ENCODE results near the gene SNX17. TPM values are rescaled to one million over a fixed set of nuclear protein-coding genes. Genes with fewer than 3 reads are reported as not detected.

SNX17 gene
- total RNA-seq, 1 experiment from 2014 or later, result 90.5 TPM

DNA sequence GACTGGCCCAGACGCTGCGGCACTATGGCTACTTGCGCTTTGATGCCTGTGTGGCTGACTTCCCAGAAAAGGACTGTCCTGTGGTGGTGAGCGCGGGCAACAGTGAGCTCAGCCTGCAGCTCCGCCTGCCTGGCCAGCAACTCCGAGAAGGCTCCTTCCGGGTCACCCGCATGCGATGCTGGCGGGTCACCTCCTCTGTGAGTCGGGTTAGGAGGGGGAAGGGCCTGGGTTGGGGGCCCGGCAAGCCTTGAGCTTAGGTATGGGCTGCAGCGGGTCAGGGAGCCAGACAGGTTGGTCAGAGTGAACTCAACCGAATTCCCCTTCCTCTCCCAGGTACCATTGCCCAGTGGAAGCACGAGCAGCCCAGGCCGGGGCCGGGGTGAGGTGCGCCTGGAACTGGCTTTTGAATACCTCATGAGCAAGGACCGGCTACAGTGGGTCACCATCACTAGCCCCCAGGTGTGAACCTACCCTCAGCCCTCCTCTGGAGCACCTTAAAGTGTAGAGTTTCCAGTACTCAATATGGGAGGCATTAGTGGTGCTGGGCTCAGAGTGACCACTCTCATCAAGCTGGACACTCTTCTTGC lies 5.2 kb downstream of the SNX17 start:
- ChIA-PET POLR2A (no interaction called here), CTCF (no interaction called here), RAD21 (ENCODE audit: low non-redundant PET in 1 of 2, low total read pairs in 2 of 2, uncharacterized antibody in 2 of 2, unreplicated experiment in 2 of 2) (no interaction called here)
- H3K9me2 ChIP-seq (ENCODE audit: insufficient read depth), result no peaks in the 10 kb centered on the region
- peaks cover 44% of the 10 kb centered on the region for H3K79me2 ChIP-seq (ENCODE audit: insufficient read depth, low read length)
- DNase-seq (ENCODE audit: low read depth, low spot score) (no peak), ATAC-seq (no peak)
- H3K9me3 ChIP-seq (ENCODE audit: control insufficient read depth in 1 of 2, insufficient read depth in 1 of 2, low read depth in 1 of 2, low read length in 2 of 2), result no peaks in the 10 kb centered on the region
- peaks cover 19 to 45% of the 10 kb centered on the region in 2 experiments; a peak in 3 of 4 replicates for H3K36me3 ChIP-seq (ENCODE audit: control insufficient read depth in 1 of 2, insufficient read depth in 2 of 2, low read length in 2 of 2)
- no peak overlapping the region for H3K27ac ChIP-seq (ENCODE audit: low read depth, low read length)
- H3K9ac ChIP-seq (ENCODE audit: low read length), result no peak overlapping the region
- H2AFZ ChIP-seq (ENCODE audit: low read depth, low read length, poor library complexity, severe bottlenecking), result no peak overlapping the region
- TF ChIP-seq EZH2phosphoT487 (IDR thresholded peaks at IDR 0.05; ENCODE audit: borderline replicate concordance) (no peak), RAD21 (IDR thresholded peaks at IDR 0.05; ENCODE audit: low read depth) (no peak), POLR2A (IDR thresholded peaks at IDR 0.05; ENCODE audit: borderline replicate concordance, extremely low read depth, insufficient read depth, insufficient read length) (no peak)
- no peaks in the 10 kb centered on the region for H4K20me1 ChIP-seq (ENCODE audit: insufficient read depth)
- no peaks in the 10 kb centered on the region for H3K27me3 ChIP-seq (ENCODE audit: insufficient read depth, low read length)
- BruUV-seq (replicated peaks), result no TSS peak
- H3K4me1 ChIP-seq (ENCODE audit: control insufficient read depth in 1 of 2, insufficient read depth in 2 of 2, low read length in 2 of 2), result peaks cover 7 to 34% of the 10 kb centered on the region in 2 experiments; a peak in 3 of 4 replicates
- intact Hi-C loops (cut with micrococcal nuclease), result no loop called here
- no peak overlapping the region for H3K4me2 ChIP-seq (ENCODE audit: low read length)
- no peak overlapping the region for H3K4me3 ChIP-seq (replicated peaks in 1 of 2; ENCODE audit: low read depth in 1 of 2, low read length in 2 of 2)

DNA sequence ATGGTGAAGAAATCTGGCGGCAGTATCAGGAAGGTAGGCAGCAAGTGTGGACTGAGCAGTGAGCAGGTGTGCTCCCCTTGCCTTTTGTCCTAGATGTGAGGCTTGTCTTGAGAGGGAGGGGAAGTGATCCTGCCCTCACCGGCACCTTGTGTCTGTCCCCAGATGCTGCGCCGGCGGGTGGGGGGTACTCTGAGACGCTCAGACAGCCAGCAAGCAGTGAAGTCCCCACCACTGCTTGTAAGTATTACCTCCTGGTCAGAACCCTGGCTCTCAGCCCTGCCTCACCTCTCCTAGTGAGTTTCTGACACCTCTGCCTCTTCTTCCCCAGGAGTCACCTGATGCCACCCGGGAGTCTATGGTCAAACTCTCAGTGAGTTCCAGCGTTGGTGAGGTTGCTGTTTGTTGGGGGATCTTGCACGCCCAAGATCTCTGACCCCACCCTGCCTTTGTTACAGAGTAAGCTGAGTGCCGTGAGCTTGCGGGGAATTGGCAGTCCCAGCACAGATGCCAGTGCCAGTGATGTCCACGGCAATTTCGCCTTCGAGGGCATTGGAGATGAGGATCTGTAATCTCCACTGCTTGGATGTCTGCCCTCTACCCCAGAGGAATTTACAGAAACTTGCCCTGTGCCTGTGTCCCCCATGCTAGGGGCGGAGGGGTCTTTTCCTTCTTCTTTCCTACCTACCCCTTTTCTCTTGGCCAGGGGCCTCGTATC lies 5.9 kb downstream of the SNX17 start:
- no peaks in the 10 kb centered on the region for H3K27me3 ChIP-seq (ENCODE audit: insufficient read depth, low read length)
- ChIA-PET POLR2A (no interaction called here), CTCF (no interaction called here), RAD21 (ENCODE audit: low non-redundant PET in 1 of 2, low total read pairs in 2 of 2, uncharacterized antibody in 2 of 2, unreplicated experiment in 2 of 2) (no interaction called here)
- H3K36me3 ChIP-seq (ENCODE audit: control insufficient read depth in 1 of 2, insufficient read depth in 2 of 2, low read length in 2 of 2), result peaks cover 19 to 48% of the 10 kb centered on the region in 2 experiments; a peak in 3 of 4 replicates
- no peak overlapping the region for H3K9ac ChIP-seq (ENCODE audit: low read length)
- no peak overlapping the region for H3K27ac ChIP-seq (ENCODE audit: low read depth, low read length)
- BruUV-seq (replicated peaks), result no TSS peak
- H3K79me2 ChIP-seq (ENCODE audit: insufficient read depth, low read length), result peaks cover 37% of the 10 kb centered on the region
- H2AFZ ChIP-seq (ENCODE audit: low read depth, low read length, poor library complexity, severe bottlenecking), result no peak overlapping the region
- no peaks in the 10 kb centered on the region for H4K20me1 ChIP-seq (ENCODE audit: insufficient read depth)
- intact Hi-C loops (cut with micrococcal nuclease), result no loop called here
- H3K4me1 ChIP-seq (ENCODE audit: control insufficient read depth in 1 of 2, insufficient read depth in 2 of 2, low read length in 2 of 2), result peaks cover 7 to 38% of the 10 kb centered on the region in 2 experiments; a peak in 3 of 4 replicates
- DNase-seq (ENCODE audit: low read depth, low spot score) (no peak), ATAC-seq (no peak)
- H3K9me2 ChIP-seq (ENCODE audit: insufficient read depth), result no peaks in the 10 kb centered on the region
- no peak overlapping the region for H3K4me2 ChIP-seq (ENCODE audit: low read length)
- no peaks in the 10 kb centered on the region for H3K9me3 ChIP-seq (ENCODE audit: control insufficient read depth in 1 of 2, insufficient read depth in 1 of 2, low read depth in 1 of 2, low read length in 2 of 2)
- TF ChIP-seq YY1 (IDR thresholded peaks at IDR 0.05; ENCODE audit: extremely low read depth, insufficient replicate concordance, low read depth, low read length) (no peak), POLR2AphosphoS5 (IDR thresholded peaks at IDR 0.05; ENCODE audit: low read depth, low read length) (no peak; the same call in 1 of the 2 replicates)
- no peak overlapping the region for H3K4me3 ChIP-seq (replicated peaks in 1 of 2; ENCODE audit: low read depth in 1 of 2, low read length in 2 of 2)
